Mucosa of descending colon (tissue), 3 donors: ENCODE measurements around the gene RASSF1. TPM values are rescaled to one million over a fixed set of nuclear protein-coding genes. Genes with fewer than 3 reads are reported as not detected.
"Not testable (repeated sequence)": the region's sequence is repeated elsewhere in the genome, so short reads cannot be mapped to it uniquely, and the experiment has no call there.

Experiments used
- ATAC-seq: fragments of 200-7000 bp; cut with Tn5 transposase; one replicate; pipeline ENCODE4 v1.9.1; 2020; ENCODE audit warnings: mild to moderate bottlenecking, moderate library complexity
- DNase-seq, 3 donors: peaks; one replicate each; pipeline ENCODE4 v3.0.0-alpha.2; 2020
- H3K36me3 ChIP-seq: fragments of 200-600 bp; one replicate; pipeline ENCODE4 v1.8.0; 2021; ENCODE audit warnings: low read depth, mild to moderate bottlenecking
- H3K4me1 ChIP-seq: fragments of 200-600 bp; one replicate; pipeline ENCODE4 v1.8.0; 2021; ENCODE audit warnings: low read depth, mild to moderate bottlenecking
- H3K4me3 ChIP-seq: fragments of 200-600 bp; one replicate; pipeline ENCODE4 v1.8.0; 2021; ENCODE audit warnings: mild to moderate bottlenecking
- H3K9me3 ChIP-seq: fragments of 200-600 bp; one replicate; pipeline ENCODE4 v1.8.0; 2021; ENCODE audit warnings: mild to moderate bottlenecking
- intact Hi-C, 2 donors: fragments of 100-400 bp; cut with DNase I in 1 of 2; cut with micrococcal nuclease in 1 of 2; formaldehyde crosslinking; loops; one replicate each; pipeline versions ENCODE4 v1.11.0 to v1.11.1; 2022; cut with DNase I, micrococcal nuclease
- total RNA-seq, 3 donors: library from RNA; stranded (reverse); fragmentation: NEBNext Ultra II Directional in 2 of 3; extraction: Animal tissue kit (Norgen Biotek cat#: 25700) in 2 of 3; gene quantifications; one replicate each; pipeline versions ENCODE4 v1.2.1 to v1.2.4, GENCODE V29; 2021 to 2023
- TF ChIP-seq, protein P1 (sequence below): fragments of 200-600 bp; IDR thresholded peaks from one replicate; pipeline ENCODE4 v1.8.0; 2022; ENCODE audit warnings: antibody characterized with exemption, mild to moderate bottlenecking
- donor health status: DM: no; HTN: no; CAD: no; lungs with moderate emphysema.
- donor health status: DM: no; HTN: no; CAD: no.
- donor health status: DM: no; HTN: yes; CAD: no.

The RASSF1 gene
- total RNA-seq, 3 donors from 2014 or later: 10.9 to 25.7 (median 18.9) TPM

DNA sequence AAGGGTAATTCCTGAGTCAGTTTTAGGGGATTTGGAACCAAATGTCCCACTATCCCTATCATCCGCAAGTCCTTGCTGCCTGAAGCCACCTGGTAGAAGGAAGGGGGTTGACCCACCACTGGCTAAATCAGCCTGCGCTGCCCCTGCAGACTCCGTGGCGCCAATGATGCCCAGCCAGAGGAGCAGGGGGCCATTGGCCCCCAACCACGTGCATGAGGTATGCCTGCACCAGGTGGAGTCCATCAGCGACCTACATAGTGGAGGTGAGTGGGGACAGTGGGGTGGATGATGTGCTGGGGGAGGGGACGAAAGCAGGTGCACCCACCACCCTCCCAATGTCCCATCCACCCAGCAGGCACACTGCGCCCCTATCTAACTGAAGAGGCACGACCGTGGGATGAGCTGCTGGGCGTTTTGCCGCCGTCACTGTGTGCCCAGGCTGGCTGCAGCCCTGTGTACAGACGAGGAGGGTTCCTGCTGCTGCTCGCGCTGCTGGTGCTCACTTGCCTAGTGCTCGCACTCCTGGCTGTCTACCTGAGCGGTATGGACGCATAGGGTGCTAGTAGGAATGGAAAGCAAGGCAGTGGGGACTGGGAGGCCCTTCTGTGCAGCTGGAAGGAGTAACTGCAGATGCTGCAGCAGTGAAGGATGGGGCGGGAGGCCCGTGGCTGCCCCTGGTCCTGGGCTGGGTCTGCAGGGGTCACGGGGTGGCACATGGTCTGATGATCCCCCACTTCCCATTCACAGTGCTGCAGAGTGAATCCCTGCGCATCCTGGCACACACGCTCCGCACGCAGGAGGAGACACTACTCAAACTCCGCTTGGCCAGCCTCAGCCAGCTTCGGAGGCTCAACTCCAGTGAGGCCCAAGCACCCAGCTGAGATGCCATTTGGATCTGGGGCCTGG lies 54.1 kb downstream of the RASSF1 start:
- Histone ChIP-seq H3K9me3 (no peaks in the 10 kb centered on the region), H3K4me3 (no peak overlapping the region), H3K36me3 (peaks cover 4% of the 10 kb centered on the region), H3K4me1 (peaks cover 12% of the 10 kb centered on the region)
- DNase-seq (no peak), ATAC-seq (no peak)
- TF ChIP-seq, protein P1, sequence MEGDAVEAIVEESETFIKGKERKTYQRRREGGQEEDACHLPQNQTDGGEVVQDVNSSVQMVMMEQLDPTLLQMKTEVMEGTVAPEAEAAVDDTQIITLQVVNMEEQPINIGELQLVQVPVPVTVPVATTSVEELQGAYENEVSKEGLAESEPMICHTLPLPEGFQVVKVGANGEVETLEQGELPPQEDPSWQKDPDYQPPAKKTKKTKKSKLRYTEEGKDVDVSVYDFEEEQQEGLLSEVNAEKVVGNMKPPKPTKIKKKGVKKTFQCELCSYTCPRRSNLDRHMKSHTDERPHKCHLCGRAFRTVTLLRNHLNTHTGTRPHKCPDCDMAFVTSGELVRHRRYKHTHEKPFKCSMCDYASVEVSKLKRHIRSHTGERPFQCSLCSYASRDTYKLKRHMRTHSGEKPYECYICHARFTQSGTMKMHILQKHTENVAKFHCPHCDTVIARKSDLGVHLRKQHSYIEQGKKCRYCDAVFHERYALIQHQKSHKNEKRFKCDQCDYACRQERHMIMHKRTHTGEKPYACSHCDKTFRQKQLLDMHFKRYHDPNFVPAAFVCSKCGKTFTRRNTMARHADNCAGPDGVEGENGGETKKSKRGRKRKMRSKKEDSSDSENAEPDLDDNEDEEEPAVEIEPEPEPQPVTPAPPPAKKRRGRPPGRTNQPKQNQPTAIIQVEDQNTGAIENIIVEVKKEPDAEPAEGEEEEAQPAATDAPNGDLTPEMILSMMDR: no peak
- intact Hi-C loops: no loop called here

DNA sequence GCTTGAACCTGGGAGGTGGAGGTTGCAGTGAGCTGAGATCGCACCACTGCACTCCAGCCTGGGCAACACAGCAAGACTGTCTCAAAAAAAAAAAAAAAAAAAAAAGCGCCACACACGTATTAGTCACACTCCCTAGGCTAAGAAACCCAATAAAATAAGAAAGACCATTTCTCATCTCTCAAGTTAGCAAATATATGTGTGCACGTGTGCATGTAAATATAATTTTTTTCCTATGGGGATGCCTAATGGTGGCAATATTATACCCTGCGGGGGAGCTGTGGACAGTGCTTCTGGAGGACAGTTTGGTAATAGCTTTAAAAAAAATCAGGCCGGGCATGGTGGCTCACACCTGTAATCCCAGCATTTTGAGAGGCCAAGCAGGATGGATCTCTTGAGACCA lies 56.5 kb downstream of the RASSF1 start:
- not testable (repeated sequence) for DNase-seq, H3K4me1 ChIP-seq

More for the DNA sequence above, 56.5 kb downstream of the RASSF1 start:
- H3K36me3 ChIP-seq, H3K9me3 ChIP-seq, ATAC-seq, intact Hi-C loops, H3K4me3 ChIP-seq: not testable (repeated sequence)

Other genes with a start within 250 kb of the RASSF1 start
- 10 to 100 TPM; 10.7 to 15.3 (median 14.6) TPM for gene SEMA3F, start 185.5 kb downstream of the RASSF1 start, total RNA-seq
- gene GNAT1, start 149.2 kb downstream of the RASSF1 start, total RNA-seq: not detected
- under 1 TPM in 2 of 3 donors, not detected in 1; 0.29 to 0.32 TPM for gene SLC38A3, start 135.6 kb downstream of the RASSF1 start, total RNA-seq
- gene GNAI2, start 104.6 kb downstream of the RASSF1 start, total RNA-seq: 100 to 1,000 TPM in 1 of 3 donors, 10 to 100 TPM in 2; 47.0 to 190 (median 96.4) TPM
- gene SEMA3B, start 71.7 kb downstream of the RASSF1 start, total RNA-seq: 100 to 1,000 TPM in 1 of 3 donors, 10 to 100 TPM in 2; 42.0 to 129 (median 59.2) TPM
- gene LSMEM2, start 61.7 kb downstream of the RASSF1 start, total RNA-seq: under 1 TPM in 1 of 3 donors, not detected in 2; 0.32 TPM
- 10 to 100 TPM; 54.8 to 59.8 (median 57.0) TPM for gene IFRD2, start 48.4 kb downstream of the RASSF1 start, total RNA-seq
- 1 to 10 TPM; 1.4 to 2.9 (median 1.4) TPM for gene HYAL3, start 41.4 kb downstream of the RASSF1 start, total RNA-seq
- gene NAA80, start 41.4 kb downstream of the RASSF1 start, total RNA-seq: 10 to 100 TPM in 1 of 3 donors, 1 to 10 TPM in 2; 7.0 to 10.1 (median 8.4) TPM
- gene HYAL1, start 37.3 kb downstream of the RASSF1 start, total RNA-seq: 10 to 100 TPM in 1 of 3 donors, 1 to 10 TPM in 2; 5.3 to 10.0 (median 7.0) TPM
- 10 to 100 TPM; 18.6 to 32.5 (median 29.1) TPM for gene HYAL2, start 18.1 kb downstream of the RASSF1 start, total RNA-seq
- 10 to 100 TPM; 23.8 to 35.7 (median 25.8) TPM for gene TUSC2, start 12.6 kb downstream of the RASSF1 start, total RNA-seq
- under 1 TPM; 0.20 to 0.60 (median 0.31) TPM for gene ZMYND10, start 4.9 kb upstream of the RASSF1 start, total RNA-seq
- gene NPRL2, start 9.9 kb upstream of the RASSF1 start, total RNA-seq: 10 to 100 TPM; 20.2 to 32.9 (median 25.0) TPM
- 10 to 100 TPM; 20.5 to 37.6 (median 36.7) TPM for gene CYB561D2, start 10.0 kb upstream of the RASSF1 start, total RNA-seq
- gene TMEM115, start 18.7 kb upstream of the RASSF1 start, total RNA-seq: 10 to 100 TPM; 41.4 to 51.6 (median 41.4) TPM
- 1 to 10 TPM; 1.5 to 4.9 (median 3.8) TPM for gene CACNA2D2, start 162.8 kb upstream of the RASSF1 start, total RNA-seq
- gene C3orf18, start 226.9 kb upstream of the RASSF1 start, total RNA-seq: 10 to 100 TPM in 1 of 3 donors, 1 to 10 TPM in 2; 1.5 to 14.1 (median 2.5) TPM
- gene HEMK1, start 228.7 kb upstream of the RASSF1 start, total RNA-seq: 10 to 100 TPM; 19.7 to 29.9 (median 22.6) TPM